Nephron progenitor cell (in vitro differentiated cells): ENCODE data around the gene DIP2C.

Experiments used
- DNase-seq: peaks from one replicate; pipeline ENCODE4 v3.0.0; 2021
- H3K27ac Mint-ChIP-seq: 2 replicates; pipeline ENCODE4 v1.8.0; 2021; ENCODE audit warnings: mild to moderate bottlenecking, moderate library complexity, mixed read lengths
- H3K27me3 Mint-ChIP-seq: 2 replicates; pipeline ENCODE4 v1.8.0; 2021; ENCODE audit warnings: mild to moderate bottlenecking, low read depth, mixed read lengths; ENCODE audit not compliant: poor library complexity
- H3K36me3 Mint-ChIP-seq: 2 replicates; pipeline ENCODE4 v1.8.0; 2021; ENCODE audit warnings: low read depth, mixed read lengths
- H3K4me1 Mint-ChIP-seq: 2 replicates; pipeline ENCODE4 v1.8.0; 2021; ENCODE audit warnings: mixed read lengths
- H3K4me3 Mint-ChIP-seq: 2 replicates; pipeline ENCODE4 v1.8.0; 2021; ENCODE audit warnings: mild to moderate bottlenecking, moderate library complexity, mixed read lengths
- H3K9me3 Mint-ChIP-seq: 2 replicates; pipeline ENCODE4 v1.8.0; 2021; ENCODE audit warnings: mild to moderate bottlenecking, moderate library complexity, mixed read lengths
- CTCF ChIP-seq: fragments of 200-600 bp; sonication (generic); IDR thresholded peaks from 2 replicates; pipeline ENCODE4 v1.5.0; 2021; ENCODE audit warnings: antibody characterized with exemption

DIP2C gene

GRCh38 chr10:299969-300368 is 389.5 kb downstream of the DIP2C start:
- DNase-seq = no peak
- TF ChIP-seq CTCF = no peak
- Mint-ChIP-seq H3K36me3 (peaks cover 53% of the 10 kb centered on the region), H3K9me3 (no peaks in the 10 kb centered on the region), H3K4me1 (no peaks in the 10 kb centered on the region), H3K27me3 (no peaks in the 10 kb centered on the region), H3K27ac (no peak overlapping the region), H3K4me3 (no peak overlapping the region)

- TF ChIP-seq CTCF = no peak
- no peak for DNase-seq
- H3K36me3 Mint-ChIP-seq = peaks cover 53% of the 10 kb centered on the region
- no peaks in the 10 kb centered on the region for H3K4me1 Mint-ChIP-seq
- H3K27ac Mint-ChIP-seq = no peak overlapping the region
- no peaks in the 10 kb centered on the region for H3K9me3 Mint-ChIP-seq
- no peak overlapping the region for H3K4me3 Mint-ChIP-seq
- no peaks in the 10 kb centered on the region for H3K27me3 Mint-ChIP-seq
Measured at GRCh38 chr10:299512-299911, 390.0 kb downstream of the DIP2C start.

DNA sequence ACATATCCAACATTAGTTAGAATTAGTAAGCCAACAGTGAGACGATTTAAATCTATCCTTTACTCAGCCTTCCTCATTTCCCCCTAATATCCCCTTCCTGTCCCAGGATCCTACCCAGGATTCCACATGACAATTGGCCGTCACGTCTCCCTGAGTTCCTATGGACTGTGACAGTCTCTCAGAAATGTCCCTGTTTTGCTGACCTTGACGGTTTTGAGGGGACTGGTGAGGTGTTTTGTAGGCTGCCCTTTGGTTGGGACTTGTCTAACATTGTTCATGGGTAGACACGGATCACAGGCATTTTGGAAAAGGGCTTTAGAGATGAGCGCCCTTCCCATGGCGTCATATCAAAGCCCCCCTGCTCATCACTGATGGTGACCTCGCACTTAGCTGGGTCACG is 391.4 kb downstream of the DIP2C start:
- TF ChIP-seq CTCF = no peak

GRCh38 chr10:297567-297966 is 391.9 kb downstream of the DIP2C start:
- no peak for TF ChIP-seq CTCF
- Mint-ChIP-seq H3K36me3 (peaks cover 51% of the 10 kb centered on the region), H3K27ac (no peak overlapping the region), H3K4me1 (peaks cover 3% of the 10 kb centered on the region), H3K9me3 (no peaks in the 10 kb centered on the region), H3K4me3 (no peak overlapping the region), H3K27me3 (no peaks in the 10 kb centered on the region)
- DNase-seq = no peak

More for the DNA sequence above, 391.4 kb downstream of the DIP2C start:
- no peak for DNase-seq
- Mint-ChIP-seq H3K4me1 (no peaks in the 10 kb centered on the region), H3K27me3 (no peaks in the 10 kb centered on the region), H3K4me3 (no peak overlapping the region), H3K27ac (no peak overlapping the region), H3K9me3 (no peaks in the 10 kb centered on the region), H3K36me3 (peaks cover 50% of the 10 kb centered on the region)

DNA sequence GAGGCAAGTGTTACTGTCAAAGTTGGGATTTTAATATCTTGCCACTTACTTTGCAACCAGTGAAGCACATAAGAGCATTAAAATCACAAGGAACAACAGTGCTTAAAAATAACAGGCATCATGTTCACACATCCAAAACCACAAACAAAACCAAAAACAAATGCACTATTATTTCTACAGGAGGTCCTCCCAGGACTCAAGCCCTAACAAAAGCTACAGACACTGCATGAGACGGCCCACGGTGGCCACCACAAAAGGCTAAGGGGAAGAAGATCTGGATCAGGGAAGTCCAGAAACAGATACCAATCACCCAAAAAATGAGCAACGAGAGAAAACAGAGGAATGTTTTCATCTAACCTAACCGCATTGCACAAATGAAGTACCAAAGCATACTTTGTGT is 395.8 kb downstream of the DIP2C start:
- Mint-ChIP-seq H3K4me3 (no peak overlapping the region), H3K36me3 (peaks cover 41% of the 10 kb centered on the region), H3K27ac (peak overlapping the region; percentile 64), H3K27me3 (no peaks in the 10 kb centered on the region), H3K4me1 (peaks cover 15% of the 10 kb centered on the region), H3K9me3 (no peaks in the 10 kb centered on the region)
- no peak for TF ChIP-seq CTCF
- no peak for DNase-seq

DNA sequence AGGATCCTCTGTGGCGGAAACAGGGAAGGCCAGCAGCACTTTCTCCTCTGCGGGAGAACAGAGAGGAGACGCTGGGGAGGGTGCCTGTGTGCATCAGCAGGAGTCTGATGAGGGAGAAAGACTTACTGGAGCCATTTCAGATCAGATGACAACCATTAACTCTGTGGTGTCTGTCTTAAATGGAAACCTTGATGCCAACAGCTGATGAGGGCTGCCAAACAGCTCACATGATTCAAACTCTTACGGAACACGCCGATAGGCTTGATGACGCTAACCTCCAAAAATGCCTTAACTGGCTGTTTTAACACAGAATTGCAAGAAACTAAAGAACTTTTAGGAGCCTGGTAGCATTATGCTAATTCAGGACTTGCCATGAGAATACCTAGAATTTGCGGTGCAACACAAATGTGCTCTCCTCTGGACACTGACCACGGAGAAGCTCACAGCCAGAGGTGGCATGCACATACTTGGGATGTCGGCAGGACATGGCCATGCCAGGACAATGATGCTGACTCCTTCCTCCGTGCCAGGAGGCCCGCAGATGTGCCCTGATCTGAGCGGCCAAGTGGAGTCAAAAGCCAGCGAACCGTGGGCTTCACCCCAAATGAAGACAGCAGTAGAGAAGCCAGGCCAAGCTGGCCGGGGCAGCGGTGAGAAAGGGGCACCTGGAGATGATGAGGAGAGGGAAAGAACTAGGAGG is 399.3 kb downstream of the DIP2C start:
- Mint-ChIP-seq H3K4me3 (no peak overlapping the region), H3K27ac (no peak overlapping the region), H3K4me1 (peaks cover 25% of the 10 kb centered on the region), H3K36me3 (peaks cover 59% of the 10 kb centered on the region), H3K9me3 (no peaks in the 10 kb centered on the region), H3K27me3 (peaks cover 3% of the 10 kb centered on the region)
- no peak for TF ChIP-seq CTCF
- no peak for DNase-seq
